ENCODE results near the gene CDH22.

The CDH22 gene

GRCh38 chr20:46230801-46231282, 77.5 kb downstream of the CDH22 start:
- peaks cover 4% of the 10 kb centered on the region; the same call in 1 of the 2 replicates for H3K27me3 ChIP-seq (ENCODE audit: insufficient read depth, low read length)
- 3% methylated on average over 4 of the region's 4 CpGs for WGBS

GRCh38 chr20:46230106-46230491, 78.2 kb downstream of the CDH22 start:
- Histone ChIP-seq H3K36me3 (ENCODE audit: insufficient read depth, low read length) (no peaks in the 10 kb centered on the region), H3K27me3 (ENCODE audit: insufficient read depth, low read length) (no peaks in the 10 kb centered on the region), H3K9me3 (ENCODE audit: insufficient read depth, low read depth, low read length) (no peaks in the 10 kb centered on the region), H3K27ac (ENCODE audit: low read depth, low read length) (no peak overlapping the region), H3K4me3 (ENCODE audit: low read length) (no peak overlapping the region), H3K4me1 (ENCODE audit: insufficient read depth, low read length) (no peaks in the 10 kb centered on the region), H3K9ac (ENCODE audit: low read depth, low read length) (no peak overlapping the region)
- 77% methylated on average over 5 of the region's 5 CpGs for WGBS

More at GRCh38 chr20:46230801-46231282, 77.5 kb downstream of the CDH22 start:
- H3K9ac ChIP-seq (ENCODE audit: low read depth, low read length), result no peak overlapping the region
- no peaks in the 10 kb centered on the region for H3K36me3 ChIP-seq (ENCODE audit: insufficient read depth, low read length)
- H3K4me3 ChIP-seq (ENCODE audit: low read length), result no peak overlapping the region
- H3K9me3 ChIP-seq (ENCODE audit: insufficient read depth, low read depth, low read length), result no peaks in the 10 kb centered on the region
- no peak overlapping the region for H3K27ac ChIP-seq (ENCODE audit: low read depth, low read length)
- no peaks in the 10 kb centered on the region for H3K4me1 ChIP-seq (ENCODE audit: insufficient read depth, low read length)

GRCh38 chr20:46229478-46230105, 78.7 kb downstream of the CDH22 start:
- Histone ChIP-seq H3K27ac (ENCODE audit: low read depth, low read length) (no peak overlapping the region), H3K27me3 (ENCODE audit: insufficient read depth, low read length) (no peaks in the 10 kb centered on the region), H3K36me3 (ENCODE audit: insufficient read depth, low read length) (no peaks in the 10 kb centered on the region), H3K4me3 (ENCODE audit: low read length) (no peak overlapping the region), H3K9ac (ENCODE audit: low read depth, low read length) (no peak overlapping the region), H3K9me3 (ENCODE audit: insufficient read depth, low read depth, low read length) (no peaks in the 10 kb centered on the region), H3K4me1 (ENCODE audit: insufficient read depth, low read length) (no peaks in the 10 kb centered on the region)
- WGBS, result 58% methylated on average over 5 of the region's 5 CpGs

- no peak overlapping the region for H3K4me3 ChIP-seq (ENCODE audit: low read length)
- no peaks in the 10 kb centered on the region for H3K27me3 ChIP-seq (ENCODE audit: insufficient read depth, low read length)
- WGBS, result 63% methylated on average over 8 of the region's 8 CpGs
- H3K4me1 ChIP-seq (ENCODE audit: insufficient read depth, low read length), result no peaks in the 10 kb centered on the region
- no peak overlapping the region for H3K9ac ChIP-seq (ENCODE audit: low read depth, low read length)
- no peak overlapping the region for H3K27ac ChIP-seq (ENCODE audit: low read depth, low read length)
- H3K9me3 ChIP-seq (ENCODE audit: insufficient read depth, low read depth, low read length), result no peaks in the 10 kb centered on the region
- H3K36me3 ChIP-seq (ENCODE audit: insufficient read depth, low read length), result no peaks in the 10 kb centered on the region
Observed at GRCh38 chr20:46228670-46229069, 79.6 kb downstream of the CDH22 start.

GRCh38 chr20:46227272-46227767, 81.0 kb downstream of the CDH22 start:
- 76% methylated on average over 33 of the region's 33 CpGs for WGBS
- peaks cover 11% of the 10 kb centered on the region for H3K4me1 ChIP-seq (ENCODE audit: insufficient read depth, low read length)
- H3K27me3 ChIP-seq (ENCODE audit: insufficient read depth, low read length), result no peaks in the 10 kb centered on the region
- H3K4me3 ChIP-seq (ENCODE audit: low read length), result no peak overlapping the region
- no peak overlapping the region for H3K9ac ChIP-seq (ENCODE audit: low read depth, low read length)
- H3K9me3 ChIP-seq (ENCODE audit: insufficient read depth, low read depth, low read length), result no peaks in the 10 kb centered on the region
- no peak overlapping the region for H3K27ac ChIP-seq (ENCODE audit: low read depth, low read length)
- no peaks in the 10 kb centered on the region for H3K36me3 ChIP-seq (ENCODE audit: insufficient read depth, low read length)

GRCh38 chr20:46226602-46227001, 81.7 kb downstream of the CDH22 start:
- H3K27me3 ChIP-seq (ENCODE audit: insufficient read depth, low read length), result no peaks in the 10 kb centered on the region
- no peak overlapping the region for H3K27ac ChIP-seq (ENCODE audit: low read depth, low read length)
- no peak overlapping the region for H3K9ac ChIP-seq (ENCODE audit: low read depth, low read length)
- H3K36me3 ChIP-seq (ENCODE audit: insufficient read depth, low read length), result no peaks in the 10 kb centered on the region
- peaks cover 18% of the 10 kb centered on the region for H3K4me1 ChIP-seq (ENCODE audit: insufficient read depth, low read length)
- WGBS, result 50% methylated on average over 8 of the region's 8 CpGs
- H3K9me3 ChIP-seq (ENCODE audit: insufficient read depth, low read depth, low read length), result no peaks in the 10 kb centered on the region
- no peak overlapping the region for H3K4me3 ChIP-seq (ENCODE audit: low read length)

GRCh38 chr20:46222521-46223007, 85.7 kb downstream of the CDH22 start:
- H3K9ac ChIP-seq (ENCODE audit: low read depth, low read length), result no peak overlapping the region
- H3K36me3 ChIP-seq (ENCODE audit: insufficient read depth, low read length), result no peaks in the 10 kb centered on the region
- H3K4me1 ChIP-seq (ENCODE audit: insufficient read depth, low read length), result peaks cover 31% of the 10 kb centered on the region
- H3K4me3 ChIP-seq (ENCODE audit: low read length), result no peak overlapping the region
- peak overlapping the region; percentile 5; the same call in 1 of the 2 replicates for H3K27ac ChIP-seq (ENCODE audit: low read depth, low read length)
- H3K9me3 ChIP-seq (ENCODE audit: insufficient read depth, low read depth, low read length), result no peaks in the 10 kb centered on the region
- 15% methylated on average over 14 of the region's 14 CpGs for WGBS
- H3K27me3 ChIP-seq (ENCODE audit: insufficient read depth, low read length), result no peaks in the 10 kb centered on the region

- Histone ChIP-seq H3K27ac (ENCODE audit: low read depth, low read length) (no peak overlapping the region), H3K9me3 (ENCODE audit: insufficient read depth, low read depth, low read length) (no peaks in the 10 kb centered on the region), H3K4me1 (ENCODE audit: insufficient read depth, low read length) (peaks cover 35% of the 10 kb centered on the region), H3K9ac (ENCODE audit: low read depth, low read length) (no peak overlapping the region), H3K4me3 (ENCODE audit: low read length) (no peak overlapping the region), H3K27me3 (ENCODE audit: insufficient read depth, low read length) (no peaks in the 10 kb centered on the region), H3K36me3 (ENCODE audit: insufficient read depth, low read length) (no peaks in the 10 kb centered on the region)
- WGBS, result 76% methylated on average over 9 of the region's 9 CpGs
Observed at GRCh38 chr20:46221256-46221833, 87.0 kb downstream of the CDH22 start.

- H3K4me3 ChIP-seq (ENCODE audit: low read length), result no peak overlapping the region
- no peaks in the 10 kb centered on the region for H3K36me3 ChIP-seq (ENCODE audit: insufficient read depth, low read length)
- H3K9me3 ChIP-seq (ENCODE audit: insufficient read depth, low read depth, low read length), result no peaks in the 10 kb centered on the region
- H3K4me1 ChIP-seq (ENCODE audit: insufficient read depth, low read length), result peaks cover 39% of the 10 kb centered on the region
- WGBS, result 71% methylated on average over 10 of the region's 10 CpGs
- 0 out of 2 replicates have a peak overlapping the region, but pooled peaks have one; percentile 9 for H3K9ac ChIP-seq (ENCODE audit: low read depth, low read length)
- no peaks in the 10 kb centered on the region for H3K27me3 ChIP-seq (ENCODE audit: insufficient read depth, low read length)
- H3K27ac ChIP-seq (ENCODE audit: low read depth, low read length), result no peak overlapping the region
Observed at GRCh38 chr20:46220455-46221207, 87.7 kb downstream of the CDH22 start.

GRCh38 chr20:46219920-46220319, 88.4 kb downstream of the CDH22 start:
- 86% methylated on average over 2 of the region's 2 CpGs for WGBS
- Histone ChIP-seq H3K27me3 (ENCODE audit: insufficient read depth, low read length) (no peaks in the 10 kb centered on the region), H3K9ac (ENCODE audit: low read depth, low read length) (no peak overlapping the region), H3K4me1 (ENCODE audit: insufficient read depth, low read length) (peaks cover 39% of the 10 kb centered on the region), H3K9me3 (ENCODE audit: insufficient read depth, low read depth, low read length) (no peaks in the 10 kb centered on the region), H3K36me3 (ENCODE audit: insufficient read depth, low read length) (no peaks in the 10 kb centered on the region), H3K27ac (ENCODE audit: low read depth, low read length) (no peak overlapping the region), H3K4me3 (ENCODE audit: low read length) (no peak overlapping the region)

GRCh38 chr20:46219190-46219589, 89.1 kb downstream of the CDH22 start:
- Histone ChIP-seq H3K27me3 (ENCODE audit: insufficient read depth, low read length) (no peaks in the 10 kb centered on the region), H3K9ac (ENCODE audit: low read depth, low read length) (no peak overlapping the region), H3K4me3 (ENCODE audit: low read length) (no peak overlapping the region), H3K27ac (ENCODE audit: low read depth, low read length) (no peak overlapping the region), H3K4me1 (ENCODE audit: insufficient read depth, low read length) (peaks cover 39% of the 10 kb centered on the region), H3K9me3 (ENCODE audit: insufficient read depth, low read depth, low read length) (no peaks in the 10 kb centered on the region), H3K36me3 (ENCODE audit: insufficient read depth, low read length) (no peaks in the 10 kb centered on the region)
- WGBS, result 97% methylated on average over 4 of the region's 4 CpGs

Data from HUES64 (cell line).